Panc1 (cell line): Measurements from ENCODE around the gene MAP2K5. TPM values are rescaled to one million over a fixed set of nuclear protein-coding genes. Genes with fewer than 3 reads are reported as not detected.

ENCODE experiments used
- ATAC-seq: fragments of 200-7000 bp; cut with Tn5 transposase; 2 replicates; pipeline ENCODE4 v1.9.1; 2020; ENCODE audit warnings: mild to moderate bottlenecking, moderate library complexity
- BruUV-seq: library from RNA; stranded (reverse); fragments of 400-500 nt; replicated peaks from 2 replicates; lab custom pipeline; 2021; lab: Mats Ljungman, UMichigan
- CTCF ChIA-PET: fragments of 300-600 bp; sonication (Branson Sonifier 250); formaldehyde crosslinking; loops from one replicate; lab custom pipeline; 2022; ENCODE audit warnings: antibody characterized with exemption; lab: Charles Lee
- POLR2A ChIA-PET: fragments of 300-600 bp; sonication (Branson Sonifier 250); formaldehyde crosslinking; loops from one replicate; lab custom pipeline; 2022; ENCODE audit warnings: antibody characterized with exemption; lab: Charles Lee
- DNase-seq: peaks from one replicate; pipeline ENCODE4 v3.0.0-alpha.2; 2010; ENCODE audit warnings: low read depth, low spot score
- H3K27ac ChIP-seq: 2 replicates; pipeline ENCODE4 v1.5.1; 2011; ENCODE audit warnings: mild to moderate bottlenecking, low read length, inconsistent platforms
- H3K27me3 ChIP-seq: fragments of 200-500 bp; sonication (Bioruptor generic); 2 replicates; pipeline ENCODE4 v1.6.0; 2014; ENCODE audit warnings: low read length, inconsistent platforms; ENCODE audit not compliant: control insufficient read depth, insufficient read depth
- H3K36me3 ChIP-seq: fragments of 200-500 bp; sonication (Bioruptor generic); 2 replicates; pipeline ENCODE4 v1.5.1; 2014; ENCODE audit warnings: inconsistent platforms, mild to moderate bottlenecking, low read length, moderate library complexity; ENCODE audit not compliant: control insufficient read depth, insufficient read depth
- H3K4me1 ChIP-seq: 2 replicates; pipeline ENCODE4 v1.5.1; 2011; ENCODE audit warnings: inconsistent platforms, mild to moderate bottlenecking, low read length, moderate library complexity; ENCODE audit not compliant: control insufficient read depth, insufficient read depth
- H3K4me3 ChIP-seq, 2 experiments: 2 replicates each; pipeline ENCODE4 v1.5.1; 2011 to 2012; ENCODE audit warnings: low read depth in 2 of 2, low read length in 2 of 2, mild to moderate bottlenecking in 2 of 2, inconsistent platforms in 1 of 2, moderate library complexity in 1 of 2
- H3K9me3 ChIP-seq: fragments of 200-500 bp; sonication (Bioruptor generic); 2 replicates; pipeline ENCODE4 v1.5.1; 2014; ENCODE audit warnings: low read depth, mild to moderate bottlenecking, inconsistent platforms, low read length, moderate library complexity; ENCODE audit not compliant: control insufficient read depth, insufficient read depth
- POLR2AphosphoS5 ChIP-seq: IDR thresholded peaks from 2 replicates; pipeline ENCODE4 v1.6.1; 2012; ENCODE audit warnings: mild to moderate bottlenecking, low read depth, low read length, moderate library complexity
- SIN3A ChIP-seq: IDR thresholded peaks from 2 replicates; pipeline ENCODE4 v1.6.1; 2012; ENCODE audit warnings: low read depth, mild to moderate bottlenecking, low read length, moderate library complexity, borderline replicate concordance; ENCODE audit not compliant: insufficient read depth
- TCF7L2 ChIP-seq: IDR thresholded peaks from 2 replicates; pipeline ENCODE4 v1.6.1; 2011; ENCODE audit warnings: mild to moderate bottlenecking, low read depth, low read length, inconsistent platforms
- in situ Hi-C: cut with HindIII; loops from 2 replicates; pipeline ENCODE4 v1.10.0; 2016; ENCODE audit warnings: low sequenced_read_pairs, low pct_unique_long_range_greater_than_20kb
- intact Hi-C: fragments of 100-400 bp; cut with micrococcal nuclease; formaldehyde crosslinking; loops from one replicate; pipeline ENCODE4 v1.10.0; 2022; ENCODE audit not compliant: unreplicated experiment
- total RNA-seq: library from RNA; stranded (reverse); gene quantifications from one replicate; pipeline ENCODE4 v1.2.1, GENCODE V29; 2021; ENCODE audit not compliant: unreplicated experiment
- TF ChIP-seq, protein P1 (sequence below): fragments of 450-650 bp; IDR thresholded peaks from 2 replicates; pipeline ENCODE4 v1.5.1; 2017; ENCODE audit warnings: mild to moderate bottlenecking
- TF ChIP-seq, protein P2 (sequence below), 2 experiments: IDR thresholded peaks; 2 replicates each; pipeline ENCODE4 v1.6.1; 2011 to 2012; ENCODE audit warnings: low read depth in 2 of 2, control low read depth in 1 of 2, low read length in 1 of 2, mild to moderate bottlenecking in 1 of 2, moderate library complexity in 1 of 2; ENCODE audit not compliant: insufficient read depth in 1 of 2

Gene MAP2K5
- total RNA-seq, 1 experiment from 2014 or later = 18.3 TPM

DNA sequence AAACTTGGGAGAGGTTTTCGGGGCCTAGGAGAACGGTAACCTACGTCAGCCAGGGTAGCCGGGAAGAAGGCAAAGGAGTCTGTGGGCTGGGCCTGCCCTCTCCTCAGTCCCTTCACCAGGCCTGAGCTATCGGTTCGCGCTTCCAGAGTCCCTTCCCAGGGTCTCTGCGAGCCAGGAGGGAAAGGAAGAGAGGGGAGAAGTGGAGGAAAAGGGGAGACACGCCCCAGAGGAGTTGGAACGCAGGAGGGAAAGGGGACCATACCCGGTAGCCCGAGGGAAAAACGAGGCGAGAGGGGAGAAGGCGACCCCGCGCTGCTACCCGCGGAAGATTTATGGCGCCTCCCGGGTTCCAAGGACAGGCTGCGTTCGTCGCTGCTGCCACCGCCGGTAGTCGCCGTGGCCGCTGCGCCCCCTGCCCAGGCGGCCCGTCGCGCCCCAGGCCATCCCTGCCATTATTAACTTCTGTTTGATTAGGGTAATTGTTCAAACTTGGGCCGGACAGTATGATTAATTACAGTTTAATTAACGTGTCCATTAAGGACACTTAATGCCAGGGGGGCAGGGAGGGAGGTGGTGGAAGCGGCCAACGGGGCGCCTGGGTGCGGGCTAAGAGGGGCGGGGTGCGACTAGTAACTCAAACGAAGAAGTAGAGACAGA is 279.4 kb downstream of the MAP2K5 start:
- no peak for TF ChIP-seq POLR2AphosphoS5
- TF ChIP-seq TCF7L2 = no peak
- TF ChIP-seq SIN3A = no peak
- TF ChIP-seq, protein P1, sequence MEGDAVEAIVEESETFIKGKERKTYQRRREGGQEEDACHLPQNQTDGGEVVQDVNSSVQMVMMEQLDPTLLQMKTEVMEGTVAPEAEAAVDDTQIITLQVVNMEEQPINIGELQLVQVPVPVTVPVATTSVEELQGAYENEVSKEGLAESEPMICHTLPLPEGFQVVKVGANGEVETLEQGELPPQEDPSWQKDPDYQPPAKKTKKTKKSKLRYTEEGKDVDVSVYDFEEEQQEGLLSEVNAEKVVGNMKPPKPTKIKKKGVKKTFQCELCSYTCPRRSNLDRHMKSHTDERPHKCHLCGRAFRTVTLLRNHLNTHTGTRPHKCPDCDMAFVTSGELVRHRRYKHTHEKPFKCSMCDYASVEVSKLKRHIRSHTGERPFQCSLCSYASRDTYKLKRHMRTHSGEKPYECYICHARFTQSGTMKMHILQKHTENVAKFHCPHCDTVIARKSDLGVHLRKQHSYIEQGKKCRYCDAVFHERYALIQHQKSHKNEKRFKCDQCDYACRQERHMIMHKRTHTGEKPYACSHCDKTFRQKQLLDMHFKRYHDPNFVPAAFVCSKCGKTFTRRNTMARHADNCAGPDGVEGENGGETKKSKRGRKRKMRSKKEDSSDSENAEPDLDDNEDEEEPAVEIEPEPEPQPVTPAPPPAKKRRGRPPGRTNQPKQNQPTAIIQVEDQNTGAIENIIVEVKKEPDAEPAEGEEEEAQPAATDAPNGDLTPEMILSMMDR = no peak
- TF ChIP-seq, protein P2, sequence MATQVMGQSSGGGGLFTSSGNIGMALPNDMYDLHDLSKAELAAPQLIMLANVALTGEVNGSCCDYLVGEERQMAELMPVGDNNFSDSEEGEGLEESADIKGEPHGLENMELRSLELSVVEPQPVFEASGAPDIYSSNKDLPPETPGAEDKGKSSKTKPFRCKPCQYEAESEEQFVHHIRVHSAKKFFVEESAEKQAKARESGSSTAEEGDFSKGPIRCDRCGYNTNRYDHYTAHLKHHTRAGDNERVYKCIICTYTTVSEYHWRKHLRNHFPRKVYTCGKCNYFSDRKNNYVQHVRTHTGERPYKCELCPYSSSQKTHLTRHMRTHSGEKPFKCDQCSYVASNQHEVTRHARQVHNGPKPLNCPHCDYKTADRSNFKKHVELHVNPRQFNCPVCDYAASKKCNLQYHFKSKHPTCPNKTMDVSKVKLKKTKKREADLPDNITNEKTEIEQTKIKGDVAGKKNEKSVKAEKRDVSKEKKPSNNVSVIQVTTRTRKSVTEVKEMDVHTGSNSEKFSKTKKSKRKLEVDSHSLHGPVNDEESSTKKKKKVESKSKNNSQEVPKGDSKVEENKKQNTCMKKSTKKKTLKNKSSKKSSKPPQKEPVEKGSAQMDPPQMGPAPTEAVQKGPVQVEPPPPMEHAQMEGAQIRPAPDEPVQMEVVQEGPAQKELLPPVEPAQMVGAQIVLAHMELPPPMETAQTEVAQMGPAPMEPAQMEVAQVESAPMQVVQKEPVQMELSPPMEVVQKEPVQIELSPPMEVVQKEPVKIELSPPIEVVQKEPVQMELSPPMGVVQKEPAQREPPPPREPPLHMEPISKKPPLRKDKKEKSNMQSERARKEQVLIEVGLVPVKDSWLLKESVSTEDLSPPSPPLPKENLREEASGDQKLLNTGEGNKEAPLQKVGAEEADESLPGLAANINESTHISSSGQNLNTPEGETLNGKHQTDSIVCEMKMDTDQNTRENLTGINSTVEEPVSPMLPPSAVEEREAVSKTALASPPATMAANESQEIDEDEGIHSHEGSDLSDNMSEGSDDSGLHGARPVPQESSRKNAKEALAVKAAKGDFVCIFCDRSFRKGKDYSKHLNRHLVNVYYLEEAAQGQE (IDR thresholded peaks at IDR 0.05; ENCODE audit: insufficient read depth in 1 of 2, low read depth in 2 of 2, low read length in 1 of 2) = no peak
- H3K9me3 ChIP-seq = no peaks in the 10 kb centered on the region
- peaks cover 19% of the 10 kb centered on the region; the same call in 1 of the 2 replicates for H3K27me3 ChIP-seq
- H3K27ac ChIP-seq = no peak overlapping the region
- BruUV-seq = no TSS peak
- peaks cover 14% of the 10 kb centered on the region for H3K4me1 ChIP-seq
- intact Hi-C loops = no loop called here
- H3K36me3 ChIP-seq = no peaks in the 10 kb centered on the region
- POLR2A ChIA-PET = no interaction called here
- ATAC-seq = no peak
- in situ Hi-C loops = no loop called here
- no peak overlapping the region for H3K4me3 ChIP-seq
- DNase-seq = no peak
- CTCF ChIA-PET = no interaction called here

DNA sequence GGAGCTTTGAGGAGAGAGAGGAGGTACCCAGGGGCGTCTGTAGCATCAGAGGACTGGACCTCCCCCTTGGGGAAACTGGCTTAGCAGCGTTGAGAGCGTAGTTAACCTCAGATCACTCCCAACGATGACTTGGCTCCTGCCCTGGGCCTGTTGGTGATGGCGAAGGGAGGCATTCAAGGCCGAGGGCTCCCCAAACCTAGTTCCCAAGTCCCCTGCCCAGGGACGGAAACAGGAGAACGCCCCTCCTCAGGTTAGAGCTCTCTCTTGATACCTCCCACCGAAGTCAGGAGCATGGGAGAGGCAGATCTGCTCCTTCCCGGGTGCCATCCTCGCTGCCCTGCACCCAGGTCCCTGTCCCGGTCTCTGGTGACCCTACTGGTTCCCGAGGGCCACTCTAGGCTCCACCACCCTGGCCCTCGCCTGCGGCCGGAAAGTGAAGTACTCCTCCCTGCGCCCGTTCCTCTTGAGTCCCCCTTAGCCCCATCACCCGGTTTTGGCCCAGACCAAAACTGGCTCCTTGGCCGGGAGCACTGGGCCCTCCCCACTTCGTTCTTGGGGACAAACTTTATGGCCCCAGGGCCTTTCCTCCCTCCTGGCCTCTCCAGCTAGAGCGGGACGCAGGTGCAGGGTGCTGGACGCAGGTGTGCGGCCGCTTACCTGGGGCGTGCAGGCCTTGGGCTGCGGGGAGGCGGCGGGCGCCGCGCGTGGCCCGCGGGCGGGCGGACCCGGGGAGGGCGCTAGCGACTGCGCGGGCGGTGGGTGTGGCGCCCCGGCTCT is 280.2 kb downstream of the MAP2K5 start:
- no peaks in the 10 kb centered on the region for H3K36me3 ChIP-seq
- no peaks in the 10 kb centered on the region for H3K9me3 ChIP-seq
- peaks cover 14% of the 10 kb centered on the region for H3K4me1 ChIP-seq
- intact Hi-C loops = no loop called here
- CTCF ChIA-PET = no interaction called here
- in situ Hi-C loops = no loop called here
- DNase-seq (no peak), ATAC-seq (peak; percentile 9; the same call in 1 of the 2 replicates)
- H3K27me3 ChIP-seq = peaks cover 19% of the 10 kb centered on the region; the same call in 1 of the 2 replicates
- H3K27ac ChIP-seq = no peak overlapping the region
- no TSS peak for BruUV-seq
- TF ChIP-seq, protein P1 = no peak
- TF ChIP-seq POLR2AphosphoS5 (no peak), SIN3A (no peak), TCF7L2 (no peak)
- TF ChIP-seq, protein P2 (IDR thresholded peaks at IDR 0.05; ENCODE audit: insufficient read depth in 1 of 2, low read depth in 2 of 2, low read length in 1 of 2) = no peak
- H3K4me3 ChIP-seq = peak overlapping the region in 1 of 2 experiments; percentile 36; a peak in 3 of 4 replicates
- POLR2A ChIA-PET = no interaction called here
